WERI-Rb-1 (cell line): ENCODE results near the gene TSPEAR.

Experiments used
- DNase-seq: peaks from one replicate; pipeline ENCODE4 v3.0.0-alpha.2; 2020
- H3K27ac ChIP-seq: fragments of 250-450 bp; sonication (Bioruptor Pico); 2 replicates; pipeline ENCODE4 v1.5.1; 2020; ENCODE audit warnings: mild to moderate bottlenecking, moderate library complexity
- H3K27me3 ChIP-seq: fragments of 250-450 bp; sonication (Bioruptor Pico); 2 replicates; pipeline ENCODE4 v1.5.1; 2021; ENCODE audit warnings: mild to moderate bottlenecking, low read depth, moderate library complexity; ENCODE audit not compliant: insufficient read depth, severe bottlenecking
- H3K36me3 ChIP-seq: fragments of 250-450 bp; sonication (Bioruptor Pico); 2 replicates; pipeline ENCODE4 v1.5.1; 2020; ENCODE audit warnings: mild to moderate bottlenecking, moderate library complexity
- H3K4me3 ChIP-seq: 2 replicates; pipeline ENCODE4 v1.5.1; 2011; ENCODE audit warnings: low read depth, mild to moderate bottlenecking, control low read depth, low read length
- H3K9me3 ChIP-seq: fragments of 250-450 bp; sonication (Bioruptor Pico); 2 replicates; pipeline ENCODE4 v1.5.1; 2021; ENCODE audit warnings: mild to moderate bottlenecking, moderate library complexity; ENCODE audit not compliant: severe bottlenecking
- TF ChIP-seq, protein P1 (sequence below): IDR thresholded peaks from 2 replicates; pipeline ENCODE4 v1.5.1; 2011; ENCODE audit warnings: low read depth, mild to moderate bottlenecking, control low read depth, inconsistent platforms, low read length

Gene TSPEAR

DNA sequence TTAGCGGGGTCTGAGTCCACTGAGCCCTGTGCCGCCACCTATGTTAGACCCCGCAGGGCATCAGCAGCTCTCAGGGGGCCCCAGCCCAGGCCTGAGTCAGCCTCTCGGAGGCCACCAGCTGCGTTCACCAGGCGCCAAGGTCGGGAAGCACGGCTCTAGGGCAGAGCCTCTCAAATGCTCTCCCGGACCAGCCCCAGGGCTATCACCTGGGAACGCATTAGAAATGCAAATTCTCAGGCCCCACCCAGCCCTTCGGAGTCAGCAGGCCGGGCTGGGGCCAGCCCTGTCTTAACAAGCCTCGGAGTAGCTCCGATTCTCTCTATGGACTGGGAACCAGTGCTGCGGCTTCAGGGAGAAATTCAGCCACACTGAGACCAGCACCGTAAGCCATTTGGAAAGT lies 37.2 kb upstream of the TSPEAR start:
- peaks cover 14% of the 10 kb centered on the region for H3K9me3 ChIP-seq
- H3K36me3 ChIP-seq, result no peaks in the 10 kb centered on the region
- H3K4me3 ChIP-seq, result no peak overlapping the region
- no peak overlapping the region for H3K27ac ChIP-seq
- DNase-seq, result no peak
- TF ChIP-seq, protein P1, sequence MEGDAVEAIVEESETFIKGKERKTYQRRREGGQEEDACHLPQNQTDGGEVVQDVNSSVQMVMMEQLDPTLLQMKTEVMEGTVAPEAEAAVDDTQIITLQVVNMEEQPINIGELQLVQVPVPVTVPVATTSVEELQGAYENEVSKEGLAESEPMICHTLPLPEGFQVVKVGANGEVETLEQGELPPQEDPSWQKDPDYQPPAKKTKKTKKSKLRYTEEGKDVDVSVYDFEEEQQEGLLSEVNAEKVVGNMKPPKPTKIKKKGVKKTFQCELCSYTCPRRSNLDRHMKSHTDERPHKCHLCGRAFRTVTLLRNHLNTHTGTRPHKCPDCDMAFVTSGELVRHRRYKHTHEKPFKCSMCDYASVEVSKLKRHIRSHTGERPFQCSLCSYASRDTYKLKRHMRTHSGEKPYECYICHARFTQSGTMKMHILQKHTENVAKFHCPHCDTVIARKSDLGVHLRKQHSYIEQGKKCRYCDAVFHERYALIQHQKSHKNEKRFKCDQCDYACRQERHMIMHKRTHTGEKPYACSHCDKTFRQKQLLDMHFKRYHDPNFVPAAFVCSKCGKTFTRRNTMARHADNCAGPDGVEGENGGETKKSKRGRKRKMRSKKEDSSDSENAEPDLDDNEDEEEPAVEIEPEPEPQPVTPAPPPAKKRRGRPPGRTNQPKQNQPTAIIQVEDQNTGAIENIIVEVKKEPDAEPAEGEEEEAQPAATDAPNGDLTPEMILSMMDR, result no peak
- no peaks in the 10 kb centered on the region for H3K27me3 ChIP-seq

DNA sequence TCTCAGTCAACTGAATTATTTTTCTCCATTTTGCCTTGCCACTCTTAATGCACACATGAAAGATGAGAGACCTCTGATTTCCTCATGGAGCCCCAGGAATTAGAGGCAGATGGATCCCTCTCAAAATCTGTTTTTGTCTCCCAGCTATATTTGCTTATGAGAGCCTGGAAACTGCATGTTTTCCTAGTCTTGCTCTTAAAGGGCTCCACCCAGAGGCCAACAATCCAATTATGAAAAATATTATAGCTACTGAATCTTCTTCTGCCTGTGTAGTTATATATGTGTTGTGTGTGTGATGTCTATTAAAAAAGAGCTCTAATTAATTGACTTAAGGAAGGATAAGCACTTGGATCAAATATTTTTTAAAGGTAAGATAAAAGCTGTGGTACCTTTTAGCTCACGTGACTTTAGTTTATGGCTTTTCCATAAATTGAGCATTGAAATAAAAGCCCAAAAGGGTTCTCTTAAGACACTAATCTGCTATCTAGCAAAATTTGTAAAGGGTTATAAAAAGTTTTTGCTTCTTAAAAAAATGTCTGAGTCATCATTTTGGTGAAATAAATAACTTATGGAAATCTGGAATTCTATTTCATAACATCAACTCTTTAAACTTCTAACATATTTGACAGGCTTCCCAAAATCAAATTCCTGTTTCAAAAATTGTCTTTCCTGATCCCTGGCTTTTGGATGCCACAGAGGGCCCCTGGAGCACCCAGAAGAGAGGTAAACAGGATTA lies 31.2 kb upstream of the TSPEAR start:
- H3K36me3 ChIP-seq, result no peaks in the 10 kb centered on the region
- peaks cover 39% of the 10 kb centered on the region for H3K9me3 ChIP-seq
- no peaks in the 10 kb centered on the region for H3K27me3 ChIP-seq
- peak overlapping the region; percentile 88 for H3K27ac ChIP-seq
- DNase-seq, result peak; percentile 47
- TF ChIP-seq, protein P1, result peak; percentile 43
- H3K4me3 ChIP-seq, result no peak overlapping the region

DNA sequence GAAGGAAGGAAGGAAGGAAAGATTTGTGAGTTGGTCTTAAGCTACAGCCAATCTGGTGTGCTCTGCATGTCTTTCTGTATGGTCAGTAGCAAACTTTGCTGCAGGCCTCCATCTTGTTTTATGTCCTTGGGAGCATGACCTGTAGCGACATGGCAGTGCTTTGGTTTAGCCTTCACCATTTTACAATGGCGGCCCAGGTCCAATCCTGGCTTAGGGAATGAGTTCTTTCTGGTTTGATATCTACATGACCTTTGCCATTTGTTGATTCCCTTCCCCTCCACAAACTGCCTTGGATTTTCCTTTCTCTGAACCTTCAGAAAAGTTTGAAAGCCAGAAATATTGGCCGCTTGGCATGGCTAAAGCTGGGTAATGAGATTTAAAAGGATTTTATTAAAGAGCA lies 30.5 kb upstream of the TSPEAR start:
- no peaks in the 10 kb centered on the region for H3K36me3 ChIP-seq
- H3K27me3 ChIP-seq, result no peaks in the 10 kb centered on the region
- DNase-seq, result peak; percentile 56
- TF ChIP-seq, protein P1, result no peak
- peaks cover 42% of the 10 kb centered on the region for H3K9me3 ChIP-seq
- H3K27ac ChIP-seq, result peak overlapping the region; percentile 88
- no peak overlapping the region for H3K4me3 ChIP-seq

DNA sequence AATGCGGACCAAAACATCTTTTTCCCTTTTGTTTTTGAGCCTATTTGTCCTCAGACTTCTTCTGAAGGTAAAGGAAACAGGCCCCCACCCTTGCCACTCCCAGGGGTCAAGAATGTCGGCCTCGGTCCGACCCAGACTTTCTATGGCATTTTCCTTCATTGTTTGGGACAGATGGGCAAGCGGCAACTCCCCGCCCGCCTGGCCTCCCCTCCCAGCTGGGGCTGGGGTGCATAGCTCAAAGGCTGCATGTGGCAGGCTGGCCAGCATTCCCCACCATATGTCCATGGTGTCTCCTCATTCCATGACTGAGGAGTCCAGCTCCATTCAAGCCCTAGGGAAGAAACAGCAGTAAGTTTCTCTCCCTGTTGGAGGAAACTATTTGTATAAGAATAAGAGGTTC lies 29.4 kb upstream of the TSPEAR start:
- H3K27ac ChIP-seq, result peak overlapping the region; percentile 38
- no peak overlapping the region for H3K4me3 ChIP-seq
- H3K36me3 ChIP-seq, result no peaks in the 10 kb centered on the region
- peak; percentile 13 for DNase-seq
- H3K27me3 ChIP-seq, result no peaks in the 10 kb centered on the region
- H3K9me3 ChIP-seq, result peaks cover 46% of the 10 kb centered on the region
- TF ChIP-seq, protein P1, result no peak

DNA sequence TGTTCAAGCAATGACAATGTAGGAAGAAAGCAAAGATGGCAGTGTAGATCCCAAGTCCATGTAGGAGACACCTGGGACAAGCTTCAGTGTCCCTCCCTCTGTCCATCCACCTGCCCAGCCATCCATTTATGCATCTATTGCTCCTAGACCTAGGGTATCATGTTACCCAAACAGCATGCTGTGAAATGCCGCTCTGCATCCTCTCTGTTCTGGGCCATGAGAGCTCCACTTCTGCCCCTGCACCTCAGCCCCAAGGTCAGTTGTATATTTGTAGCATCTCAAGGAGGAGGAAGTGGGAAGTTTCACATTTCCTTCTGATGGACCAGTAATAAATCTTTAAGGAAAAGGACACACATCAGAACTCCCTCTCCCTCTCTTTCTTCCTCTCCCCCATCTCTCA lies 27.9 kb upstream of the TSPEAR start:
- Histone ChIP-seq H3K9me3 (peaks cover 50% of the 10 kb centered on the region), H3K27me3 (no peaks in the 10 kb centered on the region), H3K27ac (no peak overlapping the region), H3K36me3 (no peaks in the 10 kb centered on the region), H3K4me3 (no peak overlapping the region)
- TF ChIP-seq, protein P1, result no peak
- peak; percentile 5 for DNase-seq

DNA sequence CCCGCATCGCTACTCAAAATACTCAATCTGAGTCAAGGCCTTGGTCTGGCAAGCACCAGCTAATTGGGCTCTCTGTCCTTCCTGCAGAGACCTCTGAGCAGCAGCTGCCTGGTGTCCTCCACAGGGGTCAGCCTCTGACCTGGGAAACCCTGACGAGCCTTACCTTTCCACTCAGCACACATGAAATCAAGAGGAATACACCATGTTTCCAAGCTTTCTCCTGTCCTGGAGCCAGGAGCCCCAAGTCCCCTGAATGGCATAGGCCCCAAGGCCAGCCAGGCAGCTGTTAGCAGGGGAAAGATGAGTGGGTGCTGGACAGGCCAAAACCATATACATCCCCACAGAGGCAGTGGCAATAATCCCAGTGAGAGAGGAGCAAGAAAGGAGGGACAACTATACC lies 27.2 kb upstream of the TSPEAR start:
- Histone ChIP-seq H3K27me3 (no peaks in the 10 kb centered on the region), H3K27ac (no peak overlapping the region), H3K36me3 (no peaks in the 10 kb centered on the region), H3K4me3 (no peak overlapping the region), H3K9me3 (peaks cover 46% of the 10 kb centered on the region)
- no peak for DNase-seq
- TF ChIP-seq, protein P1, result no peak
